ENCODE data around the gene SFTPA2. TPM values are rescaled to one million over a fixed set of nuclear protein-coding genes. Genes with fewer than 3 reads are reported as not detected.
"Not testable (repeated sequence)": the region's sequence is repeated elsewhere in the genome, so short reads cannot be mapped to it uniquely, and the experiment has no call there.

Gene SFTPA2
- total RNA-seq, 1 donor from 2014 or later: 0.34 TPM

- TF ChIP-seq, protein P1, sequence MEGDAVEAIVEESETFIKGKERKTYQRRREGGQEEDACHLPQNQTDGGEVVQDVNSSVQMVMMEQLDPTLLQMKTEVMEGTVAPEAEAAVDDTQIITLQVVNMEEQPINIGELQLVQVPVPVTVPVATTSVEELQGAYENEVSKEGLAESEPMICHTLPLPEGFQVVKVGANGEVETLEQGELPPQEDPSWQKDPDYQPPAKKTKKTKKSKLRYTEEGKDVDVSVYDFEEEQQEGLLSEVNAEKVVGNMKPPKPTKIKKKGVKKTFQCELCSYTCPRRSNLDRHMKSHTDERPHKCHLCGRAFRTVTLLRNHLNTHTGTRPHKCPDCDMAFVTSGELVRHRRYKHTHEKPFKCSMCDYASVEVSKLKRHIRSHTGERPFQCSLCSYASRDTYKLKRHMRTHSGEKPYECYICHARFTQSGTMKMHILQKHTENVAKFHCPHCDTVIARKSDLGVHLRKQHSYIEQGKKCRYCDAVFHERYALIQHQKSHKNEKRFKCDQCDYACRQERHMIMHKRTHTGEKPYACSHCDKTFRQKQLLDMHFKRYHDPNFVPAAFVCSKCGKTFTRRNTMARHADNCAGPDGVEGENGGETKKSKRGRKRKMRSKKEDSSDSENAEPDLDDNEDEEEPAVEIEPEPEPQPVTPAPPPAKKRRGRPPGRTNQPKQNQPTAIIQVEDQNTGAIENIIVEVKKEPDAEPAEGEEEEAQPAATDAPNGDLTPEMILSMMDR (IDR thresholded peaks at IDR 0.05; ENCODE audit: unreplicated experiment): no peak
- Mint-ChIP-seq H3K4me3 (no peak overlapping the region), H3K4me1 (no peaks in the 10 kb centered on the region), H3K9me3 (peaks cover 28% of the 10 kb centered on the region), H3K27ac (no peak overlapping the region), H3K27me3 (ENCODE audit: low read depth) (peaks cover 52% of the 10 kb centered on the region), H3K36me3 (peaks cover 2% of the 10 kb centered on the region)
- DNase-seq (ENCODE audit: low spot score in 2 of 2, unreplicated experiment in 2 of 2): no peak
Observed at GRCh38 chr10:79601939-79602338, 41.7 kb upstream of the SFTPA2 start.

DNA sequence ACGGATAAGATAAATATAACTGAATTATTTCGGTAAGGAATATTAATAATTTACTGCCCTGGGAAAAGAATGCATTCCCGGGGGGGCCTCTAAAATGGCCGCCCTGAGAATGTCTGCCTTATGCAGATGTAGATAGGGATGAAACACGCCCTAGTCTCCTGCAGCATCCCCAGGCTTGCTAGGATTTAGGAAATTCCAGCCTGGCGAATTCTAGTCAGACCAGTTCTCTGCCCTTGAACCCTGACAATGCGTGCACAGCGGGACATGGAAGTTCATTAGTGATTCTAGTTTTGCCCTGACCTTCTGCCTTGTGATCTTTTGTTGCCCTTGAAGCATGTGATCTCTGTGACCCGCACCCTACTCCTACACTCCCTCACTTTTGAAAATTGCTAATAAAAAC lies 39.4 kb upstream of the SFTPA2 start:
- not testable (repeated sequence) for H3K36me3 Mint-ChIP-seq; H3K4me3 Mint-ChIP-seq; DNase-seq (ENCODE audit: low spot score in 2 of 2, unreplicated experiment in 2 of 2); H3K4me1 Mint-ChIP-seq; H3K27ac Mint-ChIP-seq
- Mint-ChIP-seq H3K27me3 (ENCODE audit: low read depth) (peaks cover 40% of the 10 kb centered on the region), H3K9me3 (peaks cover 32% of the 10 kb centered on the region)

- Mint-ChIP-seq H3K4me3 (no peak overlapping the region), H3K27me3 (ENCODE audit: low read depth) (peaks cover 32% of the 10 kb centered on the region), H3K27ac (no peak overlapping the region), H3K9me3 (peaks cover 28% of the 10 kb centered on the region), H3K4me1 (no peaks in the 10 kb centered on the region), H3K36me3 (peaks cover 2% of the 10 kb centered on the region)
- DNase-seq (ENCODE audit: low spot score in 2 of 2, unreplicated experiment in 2 of 2): no peak
- TF ChIP-seq, protein P1 (IDR thresholded peaks at IDR 0.05; ENCODE audit: unreplicated experiment): no peak
Observed at GRCh38 chr10:79595510-79595909, 35.3 kb upstream of the SFTPA2 start.

- not testable (repeated sequence) for H3K27ac Mint-ChIP-seq; DNase-seq (ENCODE audit: low spot score in 2 of 2, unreplicated experiment in 2 of 2); H3K4me3 Mint-ChIP-seq; H3K36me3 Mint-ChIP-seq; H3K4me1 Mint-ChIP-seq
- peaks cover 28% of the 10 kb centered on the region for H3K9me3 Mint-ChIP-seq
- H3K27me3 Mint-ChIP-seq (ENCODE audit: low read depth): peaks cover 35% of the 10 kb centered on the region
Observed at GRCh38 chr10:79594565-79594964, 34.4 kb upstream of the SFTPA2 start.

- Mint-ChIP-seq H3K9me3 (peaks cover 18% of the 10 kb centered on the region), H3K4me3 (no peak overlapping the region), H3K4me1 (no peaks in the 10 kb centered on the region), H3K27ac (no peak overlapping the region), H3K27me3 (ENCODE audit: low read depth) (peaks cover 44% of the 10 kb centered on the region), H3K36me3 (no peaks in the 10 kb centered on the region)
- TF ChIP-seq, protein P1 (IDR thresholded peaks at IDR 0.05; ENCODE audit: unreplicated experiment): no peak
- no peak for DNase-seq (ENCODE audit: low spot score in 2 of 2, unreplicated experiment in 2 of 2)
Observed at GRCh38 chr10:79593377-79593776, 33.2 kb upstream of the SFTPA2 start.

DNA sequence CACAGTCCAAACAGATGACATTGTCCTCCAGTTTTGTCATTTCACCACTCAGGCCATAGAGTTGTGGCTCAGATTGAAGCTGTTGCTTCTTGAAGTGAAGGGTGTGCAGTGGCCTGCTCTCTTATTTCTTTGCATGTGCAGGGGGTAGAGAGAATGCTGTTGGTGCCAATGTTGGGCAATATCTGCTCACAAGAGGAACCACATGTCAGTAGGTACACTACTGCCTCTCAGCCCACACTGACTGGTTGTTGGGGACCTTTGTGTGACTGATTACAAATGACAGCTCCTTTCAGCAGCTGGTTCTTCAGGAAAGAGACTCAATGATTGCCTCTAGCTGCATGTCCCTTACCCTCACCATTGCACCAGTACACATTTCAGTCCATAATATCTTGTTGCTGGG lies 28.6 kb upstream of the SFTPA2 start:
- H3K9me3 Mint-ChIP-seq: no peaks in the 10 kb centered on the region
- H3K27me3 Mint-ChIP-seq (ENCODE audit: low read depth): peaks cover 49% of the 10 kb centered on the region
- no peak overlapping the region for H3K4me3 Mint-ChIP-seq
- DNase-seq (ENCODE audit: low spot score in 2 of 2, unreplicated experiment in 2 of 2): no peak
- H3K36me3 Mint-ChIP-seq: no peaks in the 10 kb centered on the region
- no peaks in the 10 kb centered on the region for H3K4me1 Mint-ChIP-seq
- H3K27ac Mint-ChIP-seq: no peak overlapping the region
- TF ChIP-seq, protein P1 (IDR thresholded peaks at IDR 0.05; ENCODE audit: unreplicated experiment): no peak

- H3K36me3 Mint-ChIP-seq: no peaks in the 10 kb centered on the region
- H3K4me3 Mint-ChIP-seq: no peak overlapping the region
- peaks cover 52% of the 10 kb centered on the region for H3K27me3 Mint-ChIP-seq (ENCODE audit: low read depth)
- H3K4me1 Mint-ChIP-seq: no peaks in the 10 kb centered on the region
- TF ChIP-seq, protein P1 (IDR thresholded peaks at IDR 0.05; ENCODE audit: unreplicated experiment): no peak
- H3K9me3 Mint-ChIP-seq: no peaks in the 10 kb centered on the region
- no peak for DNase-seq (ENCODE audit: low spot score in 2 of 2, unreplicated experiment in 2 of 2)
- H3K27ac Mint-ChIP-seq: no peak overlapping the region
Observed at GRCh38 chr10:79586933-79587332, 26.7 kb upstream of the SFTPA2 start.

Data from mesothelial cell of epicardium (in vitro differentiated cells).